ENCODE measurements around the gene IZUMO1.
A peak's percentile ranks its signal among the peaks of the same experiment; 100 is the strongest.

- TF ChIP-seq CTCF (IDR thresholded peaks at IDR 0.05; ENCODE audit: control extremely low read depth in 1 of 3, insufficient read depth in 1 of 3, low read depth in 1 of 3, low read length in 3 of 3), result no peak
- TF ChIP-seq SIN3A (conservative IDR thresholded peaks at IDR 0.05 in 1 of 2, IDR thresholded peaks at IDR 0.05 in 1 of 2; ENCODE audit: low read depth in 1 of 2, low read length in 2 of 2), result peak in 1 of 2 experiments; percentile 62; a peak in 1 of 4 replicates
- peak in 1 of 2 experiments; percentile 77; a peak in 2 of 3 replicates for TF ChIP-seq POLR2A (IDR thresholded peaks at IDR 0.05; ENCODE audit: control extremely low read depth in 1 of 2, low read depth in 2 of 2, low read length in 2 of 2)
- TF ChIP-seq RNF2 (IDR thresholded peaks at IDR 0.05; ENCODE audit: borderline replicate concordance, low read depth, low read length, missing control alignments, poor library complexity, severe bottlenecking), result no peak
- no peak for TF ChIP-seq CHD2 (IDR thresholded peaks at IDR 0.05; ENCODE audit: low read length)
- no peak for TF ChIP-seq RAD21 (IDR thresholded peaks at IDR 0.05 in 1 of 2, conservative IDR thresholded peaks at IDR 0.05 in 1 of 2; ENCODE audit: low read depth in 2 of 2, low read length in 2 of 2)
- TF ChIP-seq BRCA1 (IDR thresholded peaks at IDR 0.05; ENCODE audit: low read depth, low read length), result no peak
- TF ChIP-seq SP1 (IDR thresholded peaks at IDR 0.05; ENCODE audit: low read depth, low read length), result peak; percentile 8; the same call in 1 of the 2 replicates
- TF ChIP-seq POLR2AphosphoS5 (IDR thresholded peaks at IDR 0.05; ENCODE audit: low read depth, low read length), result peak; percentile 45
- TF ChIP-seq EP300 (IDR thresholded peaks at IDR 0.05; ENCODE audit: borderline replicate concordance in 1 of 2, low read depth in 2 of 2, low read length in 2 of 2), result no peak
- TF ChIP-seq, protein P1, sequence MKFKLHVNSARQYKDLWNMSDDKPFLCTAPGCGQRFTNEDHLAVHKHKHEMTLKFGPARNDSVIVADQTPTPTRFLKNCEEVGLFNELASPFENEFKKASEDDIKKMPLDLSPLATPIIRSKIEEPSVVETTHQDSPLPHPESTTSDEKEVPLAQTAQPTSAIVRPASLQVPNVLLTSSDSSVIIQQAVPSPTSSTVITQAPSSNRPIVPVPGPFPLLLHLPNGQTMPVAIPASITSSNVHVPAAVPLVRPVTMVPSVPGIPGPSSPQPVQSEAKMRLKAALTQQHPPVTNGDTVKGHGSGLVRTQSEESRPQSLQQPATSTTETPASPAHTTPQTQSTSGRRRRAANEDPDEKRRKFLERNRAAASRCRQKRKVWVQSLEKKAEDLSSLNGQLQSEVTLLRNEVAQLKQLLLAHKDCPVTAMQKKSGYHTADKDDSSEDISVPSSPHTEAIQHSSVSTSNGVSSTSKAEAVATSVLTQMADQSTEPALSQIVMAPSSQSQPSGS (IDR thresholded peaks at IDR 0.05; ENCODE audit: low read length), result peak; percentile 53; the same call in 1 of the 2 replicates
- no peak for TF ChIP-seq TAF1 (IDR thresholded peaks at IDR 0.05; ENCODE audit: low read depth, low read length)
These were observed at the start of gene IZUMO1 for GRCh38 chr19:48746738-48747575.
